Measurements from ENCODE around the gene MT2A. TPM values are rescaled to one million over a fixed set of nuclear protein-coding genes. Genes with fewer than 3 reads are reported as not detected.

MT2A gene
- total and polyA plus RNA-seq, 2 of the 13 experiments (the other 11 are each of a cell fraction or from before 2014, with no cell fraction given) = 135 to 371 TPM

DNA sequence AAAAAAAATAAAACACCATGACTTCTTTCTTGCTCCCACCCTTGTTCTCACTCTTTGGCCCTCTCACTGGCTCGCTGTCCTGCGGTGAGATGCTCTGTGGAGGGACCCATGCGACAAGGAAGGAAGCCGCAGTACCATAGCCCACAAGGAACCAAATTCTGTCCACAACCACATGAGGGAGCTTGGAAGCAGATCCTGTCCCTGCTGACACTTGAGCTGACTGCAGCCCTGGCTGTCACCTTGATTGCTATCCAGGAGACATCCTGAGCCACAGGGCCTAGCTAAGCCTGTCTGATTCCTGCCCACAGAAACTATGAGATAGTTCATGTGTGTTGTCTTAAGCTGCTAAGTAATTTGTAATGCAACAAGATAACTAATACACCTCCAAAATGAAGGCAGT lies 4.8 kb upstream of the MT2A start (continued):
- TF ChIP-seq, protein P1, sequence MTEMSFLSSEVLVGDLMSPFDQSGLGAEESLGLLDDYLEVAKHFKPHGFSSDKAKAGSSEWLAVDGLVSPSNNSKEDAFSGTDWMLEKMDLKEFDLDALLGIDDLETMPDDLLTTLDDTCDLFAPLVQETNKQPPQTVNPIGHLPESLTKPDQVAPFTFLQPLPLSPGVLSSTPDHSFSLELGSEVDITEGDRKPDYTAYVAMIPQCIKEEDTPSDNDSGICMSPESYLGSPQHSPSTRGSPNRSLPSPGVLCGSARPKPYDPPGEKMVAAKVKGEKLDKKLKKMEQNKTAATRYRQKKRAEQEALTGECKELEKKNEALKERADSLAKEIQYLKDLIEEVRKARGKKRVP (CRISPR knock-in tag; IDR thresholded peaks at IDR 0.05) = no peak
- TF ChIP-seq ZNF850 (CRISPR knock-in tag; conservative IDR thresholded peaks at IDR 0.05) (no peak), MXD4 (CRISPR knock-in tag; IDR thresholded peaks at IDR 0.05) (0 out of 2 replicates have a peak, but pooled peaks have one; percentile 49), SAP130 (CRISPR knock-in tag; IDR thresholded peaks at IDR 0.05; ENCODE audit: low read depth) (peak; percentile 76), EZH2 (conservative IDR thresholded peaks at IDR 0.05; ENCODE audit: low read depth, low read length) (no peak), SUZ12 (IDR thresholded peaks at IDR 0.05; ENCODE audit: low read depth, low read length) (no peak), MEIS1 (CRISPR knock-in tag; IDR thresholded peaks at IDR 0.05; ENCODE audit: borderline replicate concordance) (peak; percentile 33; the same call in 1 of the 2 replicates), HOXA5 (CRISPR knock-in tag; IDR thresholded peaks at IDR 0.05) (no peak), ELF3 (CRISPR knock-in tag; IDR thresholded peaks at IDR 0.05) (peak; percentile 90), ZNF558 (CRISPR knock-in tag; IDR thresholded peaks at IDR 0.05; ENCODE audit: borderline replicate concordance) (no peak), KIAA2018 (CRISPR knock-in tag; IDR thresholded peaks at IDR 0.05; ENCODE audit: borderline replicate concordance) (no peak), ZNF83 (CRISPR knock-in tag; IDR thresholded peaks at IDR 0.05; ENCODE audit: borderline replicate concordance) (no peak), ARNT2 (CRISPR knock-in tag; IDR thresholded peaks at IDR 0.05; ENCODE audit: low read depth) (no peak), ZNF816 (CRISPR knock-in tag; IDR thresholded peaks at IDR 0.05; ENCODE audit: borderline replicate concordance) (no peak), ZNF563 (CRISPR knock-in tag; IDR thresholded peaks at IDR 0.05) (no peak), MLLT10 (CRISPR knock-in tag; IDR thresholded peaks at IDR 0.05) (no peak), ZNF891 (CRISPR knock-in tag; IDR thresholded peaks at IDR 0.05) (no peak)
- TF ChIP-seq, protein P2, sequence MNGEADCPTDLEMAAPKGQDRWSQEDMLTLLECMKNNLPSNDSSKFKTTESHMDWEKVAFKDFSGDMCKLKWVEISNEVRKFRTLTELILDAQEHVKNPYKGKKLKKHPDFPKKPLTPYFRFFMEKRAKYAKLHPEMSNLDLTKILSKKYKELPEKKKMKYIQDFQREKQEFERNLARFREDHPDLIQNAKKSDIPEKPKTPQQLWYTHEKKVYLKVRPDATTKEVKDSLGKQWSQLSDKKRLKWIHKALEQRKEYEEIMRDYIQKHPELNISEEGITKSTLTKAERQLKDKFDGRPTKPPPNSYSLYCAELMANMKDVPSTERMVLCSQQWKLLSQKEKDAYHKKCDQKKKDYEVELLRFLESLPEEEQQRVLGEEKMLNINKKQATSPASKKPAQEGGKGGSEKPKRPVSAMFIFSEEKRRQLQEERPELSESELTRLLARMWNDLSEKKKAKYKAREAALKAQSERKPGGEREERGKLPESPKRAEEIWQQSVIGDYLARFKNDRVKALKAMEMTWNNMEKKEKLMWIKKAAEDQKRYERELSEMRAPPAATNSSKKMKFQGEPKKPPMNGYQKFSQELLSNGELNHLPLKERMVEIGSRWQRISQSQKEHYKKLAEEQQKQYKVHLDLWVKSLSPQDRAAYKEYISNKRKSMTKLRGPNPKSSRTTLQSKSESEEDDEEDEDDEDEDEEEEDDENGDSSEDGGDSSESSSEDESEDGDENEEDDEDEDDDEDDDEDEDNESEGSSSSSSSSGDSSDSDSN (CRISPR knock-in tag; IDR thresholded peaks at IDR 0.05) = peak; percentile 17; the same call in 1 of the 2 replicates
